ENCODE results near the gene ZNF77. TPM values are rescaled to one million over a fixed set of nuclear protein-coding genes. Genes with fewer than 3 reads are reported as not detected.
"Not testable (repeated sequence)": the region's sequence is repeated elsewhere in the genome, so short reads cannot be mapped to it uniquely, and the experiment has no call there.

ZNF77 gene
- total RNA-seq, 1 donor from 2014 or later: 4.1 TPM

DNA sequence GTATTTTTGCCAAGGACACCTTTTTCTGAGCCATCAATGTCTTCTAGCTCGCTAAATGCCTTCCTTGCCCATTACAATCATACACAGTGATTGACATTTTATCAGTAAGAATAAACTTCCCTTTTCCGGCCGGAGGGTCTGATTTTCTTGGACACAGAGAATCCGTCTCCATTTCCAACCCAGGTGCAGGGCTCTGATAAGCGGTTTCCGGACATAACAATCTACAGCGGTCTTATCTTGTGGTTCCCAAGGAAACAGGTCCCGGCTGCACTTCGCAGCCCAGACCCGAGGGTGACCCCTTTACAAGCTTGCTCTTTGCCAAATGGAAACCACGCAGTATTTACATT is 5.1 kb upstream of the ZNF77 start:
- Mint-ChIP-seq H3K9me3 (ENCODE audit: low read depth) (no peaks in the 10 kb centered on the region), H3K4me3 (ENCODE audit: unreplicated experiment) (peak overlapping the region; percentile 92), H3K27ac (ENCODE audit: unreplicated experiment) (peak overlapping the region; percentile 97), H3K4me1 (ENCODE audit: low read depth) (peaks cover 27% of the 10 kb centered on the region), H3K36me3 (ENCODE audit: low read depth) (no peaks in the 10 kb centered on the region), H3K27me3 (ENCODE audit: low read depth) (no peaks in the 10 kb centered on the region)
- TF ChIP-seq, protein P1, sequence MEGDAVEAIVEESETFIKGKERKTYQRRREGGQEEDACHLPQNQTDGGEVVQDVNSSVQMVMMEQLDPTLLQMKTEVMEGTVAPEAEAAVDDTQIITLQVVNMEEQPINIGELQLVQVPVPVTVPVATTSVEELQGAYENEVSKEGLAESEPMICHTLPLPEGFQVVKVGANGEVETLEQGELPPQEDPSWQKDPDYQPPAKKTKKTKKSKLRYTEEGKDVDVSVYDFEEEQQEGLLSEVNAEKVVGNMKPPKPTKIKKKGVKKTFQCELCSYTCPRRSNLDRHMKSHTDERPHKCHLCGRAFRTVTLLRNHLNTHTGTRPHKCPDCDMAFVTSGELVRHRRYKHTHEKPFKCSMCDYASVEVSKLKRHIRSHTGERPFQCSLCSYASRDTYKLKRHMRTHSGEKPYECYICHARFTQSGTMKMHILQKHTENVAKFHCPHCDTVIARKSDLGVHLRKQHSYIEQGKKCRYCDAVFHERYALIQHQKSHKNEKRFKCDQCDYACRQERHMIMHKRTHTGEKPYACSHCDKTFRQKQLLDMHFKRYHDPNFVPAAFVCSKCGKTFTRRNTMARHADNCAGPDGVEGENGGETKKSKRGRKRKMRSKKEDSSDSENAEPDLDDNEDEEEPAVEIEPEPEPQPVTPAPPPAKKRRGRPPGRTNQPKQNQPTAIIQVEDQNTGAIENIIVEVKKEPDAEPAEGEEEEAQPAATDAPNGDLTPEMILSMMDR (IDR thresholded peaks at IDR 0.05): no peak
- no peak for DNase-seq (ENCODE audit: low spot score)

- peaks cover 42% of the 10 kb centered on the region for H3K4me1 Mint-ChIP-seq (ENCODE audit: low read depth)
- TF ChIP-seq, protein P1 (IDR thresholded peaks at IDR 0.05): no peak
- H3K36me3 Mint-ChIP-seq (ENCODE audit: low read depth): no peaks in the 10 kb centered on the region
- no peak for DNase-seq (ENCODE audit: low spot score)
- peak overlapping the region; percentile 98 for H3K27ac Mint-ChIP-seq (ENCODE audit: unreplicated experiment)
- H3K27me3 Mint-ChIP-seq (ENCODE audit: low read depth): no peaks in the 10 kb centered on the region
- no peaks in the 10 kb centered on the region for H3K9me3 Mint-ChIP-seq (ENCODE audit: low read depth)
- H3K4me3 Mint-ChIP-seq (ENCODE audit: unreplicated experiment): peak overlapping the region; percentile 96
Measured at GRCh38 chr19:2945575-2946184, 909 bp upstream of the ZNF77 start.

GRCh38 chr19:2944403-2944774 is 382 bp downstream of the ZNF77 start:
- DNase-seq (ENCODE audit: low spot score): no peak
- peak overlapping the region; percentile 96 for H3K4me3 Mint-ChIP-seq (ENCODE audit: unreplicated experiment)
- TF ChIP-seq, protein P1 (IDR thresholded peaks at IDR 0.05): no peak
- no peaks in the 10 kb centered on the region for H3K36me3 Mint-ChIP-seq (ENCODE audit: low read depth)
- H3K9me3 Mint-ChIP-seq (ENCODE audit: low read depth): no peaks in the 10 kb centered on the region
- no peak overlapping the region for H3K27ac Mint-ChIP-seq (ENCODE audit: unreplicated experiment)
- no peaks in the 10 kb centered on the region for H3K27me3 Mint-ChIP-seq (ENCODE audit: low read depth)
- H3K4me1 Mint-ChIP-seq (ENCODE audit: low read depth): peaks cover 35% of the 10 kb centered on the region

DNA sequence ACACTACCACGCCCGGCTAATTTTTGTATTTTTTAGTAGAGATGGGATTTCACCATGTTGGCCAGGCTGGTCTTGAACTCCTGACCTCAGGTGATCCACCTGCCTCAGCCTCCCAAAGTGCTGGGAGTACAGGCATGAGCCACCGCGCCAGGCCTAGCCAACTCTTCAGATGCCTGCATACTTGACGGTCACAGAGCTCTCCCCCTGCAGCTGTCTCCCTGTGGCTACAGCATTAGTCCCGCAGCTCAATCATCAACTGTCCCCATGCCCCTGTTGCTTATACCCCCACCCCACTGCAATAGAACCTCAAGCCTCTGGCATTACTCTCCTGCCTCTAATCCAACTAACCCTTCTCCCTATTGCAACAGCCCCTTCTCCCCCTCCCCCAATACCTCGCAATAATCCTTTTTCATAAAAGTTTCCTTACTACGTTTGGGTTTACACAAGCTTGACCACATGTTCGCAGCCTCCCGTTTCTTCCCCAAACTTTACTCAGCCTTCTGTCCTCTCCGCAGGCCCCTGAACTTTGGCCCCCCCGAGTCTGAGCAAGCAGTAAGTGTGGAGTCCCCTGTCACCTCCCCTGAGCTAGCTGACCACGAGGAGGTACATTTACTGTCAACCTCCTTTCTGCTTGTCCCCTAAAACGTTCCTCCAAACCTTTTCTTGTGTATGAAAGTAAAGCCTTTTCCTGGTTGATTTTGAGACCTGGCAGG is 1.7 kb downstream of the ZNF77 start:
- TF ChIP-seq, protein P1 (IDR thresholded peaks at IDR 0.05): no peak
- Mint-ChIP-seq H3K9me3 (ENCODE audit: low read depth) (no peaks in the 10 kb centered on the region), H3K36me3 (ENCODE audit: low read depth) (peaks cover 7% of the 10 kb centered on the region)

GRCh38 chr19:2935863-2936262 is 8.9 kb downstream of the ZNF77 start:
- Mint-ChIP-seq H3K9me3 (ENCODE audit: low read depth) (peaks cover 33% of the 10 kb centered on the region), H3K36me3 (ENCODE audit: low read depth) (peaks cover 59% of the 10 kb centered on the region)
- not testable (repeated sequence) for H3K4me1 Mint-ChIP-seq (ENCODE audit: low read depth); H3K4me3 Mint-ChIP-seq (ENCODE audit: unreplicated experiment); H3K27me3 Mint-ChIP-seq (ENCODE audit: low read depth); H3K27ac Mint-ChIP-seq (ENCODE audit: unreplicated experiment); DNase-seq (ENCODE audit: low spot score)

More for the DNA sequence above, 1.7 kb downstream of the ZNF77 start:
- DNase-seq (ENCODE audit: low spot score): no peak
- Mint-ChIP-seq H3K27me3 (ENCODE audit: low read depth) (no peaks in the 10 kb centered on the region), H3K4me1 (ENCODE audit: low read depth) (peaks cover 28% of the 10 kb centered on the region), H3K27ac (ENCODE audit: unreplicated experiment) (no peak overlapping the region), H3K4me3 (ENCODE audit: unreplicated experiment) (peak overlapping the region; percentile 36)

DNA sequence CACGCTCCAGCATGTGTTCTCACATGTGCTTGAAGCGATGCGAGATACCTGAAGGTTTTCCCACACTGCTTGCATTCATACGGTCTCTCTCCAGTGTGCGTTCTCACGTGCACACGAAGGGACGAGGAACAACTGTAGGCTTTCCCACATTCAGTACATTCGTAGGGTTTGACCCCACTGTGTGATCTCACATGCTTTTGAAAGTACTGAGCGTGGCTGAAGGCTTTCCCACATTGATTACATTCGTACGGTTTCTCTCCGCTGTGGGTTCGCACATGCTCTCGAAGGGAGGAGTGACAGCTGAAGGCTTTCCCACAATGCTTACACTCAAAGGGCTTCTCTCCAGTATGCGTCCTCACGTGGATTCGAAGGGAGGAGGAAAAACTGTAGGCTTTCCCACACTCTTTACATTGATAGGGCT is 11.3 kb downstream of the ZNF77 start:
- no peak for DNase-seq (ENCODE audit: low spot score)
- TF ChIP-seq, protein P1 (IDR thresholded peaks at IDR 0.05): no peak
- Mint-ChIP-seq H3K27me3 (ENCODE audit: low read depth) (no peaks in the 10 kb centered on the region), H3K4me3 (ENCODE audit: unreplicated experiment) (no peak overlapping the region), H3K36me3 (ENCODE audit: low read depth) (peaks cover 61% of the 10 kb centered on the region), H3K4me1 (ENCODE audit: low read depth) (no peaks in the 10 kb centered on the region), H3K9me3 (ENCODE audit: low read depth) (peaks cover 37% of the 10 kb centered on the region), H3K27ac (ENCODE audit: unreplicated experiment) (no peak overlapping the region)

Measured in chondrocyte (in vitro differentiated cells).